T-helper 1 cell treated with Interleukin-12 subunit alpha and Interleukin-12 subunit beta and Interleukin-4 antibody, amounts not matched to agents 30 μg/mL and 1 μg/mL, for 36 hours (primary cell): ENCODE data around the gene DNTT.
"Not testable (repeated sequence)": the region's sequence is repeated elsewhere in the genome, so short reads cannot be mapped to it uniquely, and the experiment has no call there.

Experiments
- H3K27ac Mint-ChIP-seq: one replicate; pipeline ENCODE4 v1.8.0; 2021; ENCODE audit warnings: mild to moderate bottlenecking, mixed read lengths
- H3K27me3 Mint-ChIP-seq: one replicate; pipeline ENCODE4 v1.8.0; 2021; ENCODE audit warnings: low read depth, mixed read lengths
- H3K36me3 Mint-ChIP-seq: one replicate; pipeline ENCODE4 v1.8.0; 2021; ENCODE audit warnings: low read depth, mixed read lengths
- H3K4me1 Mint-ChIP-seq: one replicate; pipeline ENCODE4 v1.8.0; 2021; ENCODE audit warnings: low read depth, mixed read lengths
- H3K4me3 Mint-ChIP-seq: one replicate; pipeline ENCODE4 v1.8.0; 2021; ENCODE audit warnings: mild to moderate bottlenecking, moderate library complexity, mixed read lengths
- H3K9me3 Mint-ChIP-seq: one replicate; pipeline ENCODE4 v1.8.0; 2021; ENCODE audit warnings: mixed read lengths

The DNTT gene

GRCh38 chr10:96287392-96288105 lies 16.7 kb upstream of the DNTT start:
- Mint-ChIP-seq H3K36me3 (no peaks in the 10 kb centered on the region), H3K4me3 (peak overlapping the region; percentile 50), H3K4me1 (peaks cover 14% of the 10 kb centered on the region), H3K27me3 (no peaks in the 10 kb centered on the region), H3K9me3 (no peaks in the 10 kb centered on the region), H3K27ac (peak overlapping the region; percentile 63)

GRCh38 chr10:96288151-96288621 lies 16.0 kb upstream of the DNTT start:
- no peaks in the 10 kb centered on the region for H3K27me3 Mint-ChIP-seq
- peak overlapping the region; percentile 63 for H3K27ac Mint-ChIP-seq
- H3K4me3 Mint-ChIP-seq, result peak overlapping the region; percentile 39
- peaks cover 14% of the 10 kb centered on the region for H3K4me1 Mint-ChIP-seq
- H3K36me3 Mint-ChIP-seq, result no peaks in the 10 kb centered on the region
- no peaks in the 10 kb centered on the region for H3K9me3 Mint-ChIP-seq

- no peak overlapping the region for H3K27ac Mint-ChIP-seq
Measured at GRCh38 chr10:96289218-96289910, 14.9 kb upstream of the DNTT start.

GRCh38 chr10:96290368-96291133 lies 13.7 kb upstream of the DNTT start:
- Mint-ChIP-seq H3K27me3 (no peaks in the 10 kb centered on the region), H3K9me3 (no peaks in the 10 kb centered on the region), H3K4me1 (peaks cover 16% of the 10 kb centered on the region), H3K27ac (no peak overlapping the region), H3K4me3 (no peak overlapping the region), H3K36me3 (no peaks in the 10 kb centered on the region)

More at GRCh38 chr10:96289218-96289910, 14.9 kb upstream of the DNTT start:
- Mint-ChIP-seq H3K27me3 (no peaks in the 10 kb centered on the region), H3K4me1 (peaks cover 14% of the 10 kb centered on the region), H3K9me3 (no peaks in the 10 kb centered on the region), H3K36me3 (no peaks in the 10 kb centered on the region), H3K4me3 (no peak overlapping the region)

- no peaks in the 10 kb centered on the region for H3K9me3 Mint-ChIP-seq
- H3K27ac Mint-ChIP-seq, result no peak overlapping the region
- no peaks in the 10 kb centered on the region for H3K27me3 Mint-ChIP-seq
Measured at GRCh38 chr10:96292971-96293920, 11.0 kb upstream of the DNTT start.

GRCh38 chr10:96295475-96295874 lies 8.8 kb upstream of the DNTT start:
- Mint-ChIP-seq H3K4me1 (peaks cover 14% of the 10 kb centered on the region), H3K9me3 (no peaks in the 10 kb centered on the region), H3K27me3 (no peaks in the 10 kb centered on the region), H3K27ac (no peak overlapping the region), H3K4me3 (no peak overlapping the region), H3K36me3 (no peaks in the 10 kb centered on the region)

More at GRCh38 chr10:96292971-96293920, 11.0 kb upstream of the DNTT start:
- Mint-ChIP-seq H3K36me3 (no peaks in the 10 kb centered on the region), H3K4me1 (peaks cover 8% of the 10 kb centered on the region), H3K4me3 (no peak overlapping the region)

GRCh38 chr10:96297486-96297885 lies 6.7 kb upstream of the DNTT start:
- Mint-ChIP-seq H3K9me3 (no peaks in the 10 kb centered on the region), H3K4me3 (no peak overlapping the region), H3K4me1 (peaks cover 14% of the 10 kb centered on the region), H3K36me3 (no peaks in the 10 kb centered on the region), H3K27me3 (no peaks in the 10 kb centered on the region), H3K27ac (no peak overlapping the region)

GRCh38 chr10:96298362-96298761 lies 5.9 kb upstream of the DNTT start:
- Mint-ChIP-seq H3K9me3 (no peaks in the 10 kb centered on the region), H3K4me3 (no peak overlapping the region)

GRCh38 chr10:96299383-96299782 lies 4.9 kb upstream of the DNTT start:
- no peaks in the 10 kb centered on the region for H3K9me3 Mint-ChIP-seq
- H3K4me3 Mint-ChIP-seq, result peak overlapping the region; percentile 9
- no peaks in the 10 kb centered on the region for H3K36me3 Mint-ChIP-seq
- H3K27me3 Mint-ChIP-seq, result peaks cover 5% of the 10 kb centered on the region
- H3K27ac Mint-ChIP-seq, result no peak overlapping the region
- H3K4me1 Mint-ChIP-seq, result peaks cover 14% of the 10 kb centered on the region

More at GRCh38 chr10:96298362-96298761, 5.9 kb upstream of the DNTT start:
- Mint-ChIP-seq H3K4me1 (peaks cover 14% of the 10 kb centered on the region), H3K36me3 (no peaks in the 10 kb centered on the region), H3K27me3 (no peaks in the 10 kb centered on the region), H3K27ac (no peak overlapping the region)

GRCh38 chr10:96301616-96302015 lies 2.6 kb upstream of the DNTT start:
- H3K4me1 Mint-ChIP-seq, result peaks cover 9% of the 10 kb centered on the region
- H3K9me3 Mint-ChIP-seq, result no peaks in the 10 kb centered on the region
- no peak overlapping the region for H3K4me3 Mint-ChIP-seq
- H3K36me3 Mint-ChIP-seq, result no peaks in the 10 kb centered on the region
- H3K27ac Mint-ChIP-seq, result no peak overlapping the region
- peaks cover 11% of the 10 kb centered on the region for H3K27me3 Mint-ChIP-seq

- H3K4me1 Mint-ChIP-seq, result no peaks in the 10 kb centered on the region
- H3K9me3 Mint-ChIP-seq, result no peaks in the 10 kb centered on the region
- H3K27ac Mint-ChIP-seq, result no peak overlapping the region
- H3K36me3 Mint-ChIP-seq, result no peaks in the 10 kb centered on the region
- peaks cover 15% of the 10 kb centered on the region for H3K27me3 Mint-ChIP-seq
- no peak overlapping the region for H3K4me3 Mint-ChIP-seq
Measured at GRCh38 chr10:96305019-96305418, 785 bp downstream of the DNTT start.

- H3K27ac Mint-ChIP-seq, result no peak overlapping the region
- no peaks in the 10 kb centered on the region for H3K9me3 Mint-ChIP-seq
- H3K4me1 Mint-ChIP-seq, result no peaks in the 10 kb centered on the region
- H3K27me3 Mint-ChIP-seq, result peaks cover 15% of the 10 kb centered on the region
- no peak overlapping the region for H3K4me3 Mint-ChIP-seq
- no peaks in the 10 kb centered on the region for H3K36me3 Mint-ChIP-seq
Measured at GRCh38 chr10:96306516-96306915, 2.3 kb downstream of the DNTT start.

GRCh38 chr10:96308854-96309253 lies 4.6 kb downstream of the DNTT start:
- not testable (repeated sequence) for H3K4me1 Mint-ChIP-seq, H3K4me3 Mint-ChIP-seq, H3K9me3 Mint-ChIP-seq, H3K27ac Mint-ChIP-seq, H3K36me3 Mint-ChIP-seq
- H3K27me3 Mint-ChIP-seq, result peaks cover 15% of the 10 kb centered on the region
